ENCODE data around the gene DYDC1. TPM values are rescaled to one million over a fixed set of nuclear protein-coding genes. Genes with fewer than 3 reads are reported as not detected.

Gene DYDC1
- total and polyA plus RNA-seq, 2 experiments from 2014 or later = not detected

- H3K27ac Mint-ChIP-seq = no peak overlapping the region
- H3K79me2 ChIP-seq (replicated peaks; ENCODE audit: insufficient read depth) = peaks cover 4% of the 10 kb centered on the region; the same call in 1 of the 2 replicates
- 0 out of 2 replicates have a peak, but pooled peaks cover 3% of the 10 kb centered on the region for H4K20me1 ChIP-seq (replicated peaks; ENCODE audit: insufficient read depth)
- H3K27ac ChIP-seq (ENCODE audit: low read depth) = no peak overlapping the region
- ATAC-seq (no peak), DNase-seq (ENCODE audit: low spot score) (no peak)
- H3K4me1 ChIP-seq (ENCODE audit: insufficient read depth) = peaks cover 15% of the 10 kb centered on the region; the same call in 1 of the 2 replicates
- no peaks in the 10 kb centered on the region for H3K36me3 ChIP-seq (ENCODE audit: insufficient read depth)
- H3K4me3 Mint-ChIP-seq = no peak overlapping the region
- H3K9me2 ChIP-seq (ENCODE audit: insufficient read depth) = no peaks in the 10 kb centered on the region
- H3K27me3 Mint-ChIP-seq (ENCODE audit: insufficient read depth, low read depth, poor library complexity) = peaks cover 15% of the 10 kb centered on the region
- 0 out of 2 replicates have a peak overlapping the region, but pooled peaks have one; percentile 23 for H2AFZ ChIP-seq
- H3K27me3 ChIP-seq (ENCODE audit: insufficient read depth) = peaks cover 28% of the 10 kb centered on the region
- no peaks in the 10 kb centered on the region for H3K36me3 Mint-ChIP-seq (ENCODE audit: low read depth)
- H3F3A ChIP-seq (replicated peaks; ENCODE audit: low read depth) = 0 out of 2 replicates have a peak, but pooled peaks cover 5% of the 10 kb centered on the region
- H3K4me2 ChIP-seq = no peak overlapping the region
- H3K4me3 ChIP-seq = no peak overlapping the region
- TF ChIP-seq STAT1 (IDR thresholded peaks at IDR 0.05; ENCODE audit: unreplicated experiment) (no peak), EZH2phosphoT487 (IDR thresholded peaks at IDR 0.05; ENCODE audit: unreplicated experiment) (no peak), EZH2 (IDR thresholded peaks at IDR 0.05; ENCODE audit: low read depth, unreplicated experiment) (no peak), JUNB (IDR thresholded peaks at IDR 0.05; ENCODE audit: unreplicated experiment) (no peak), CTCF (conservative IDR thresholded peaks at IDR 0.05; ENCODE audit: low read depth in 2 of 2) (no peak), CREB1 (CRISPR knock-in tag; IDR thresholded peaks at IDR 0.05; ENCODE audit: low read depth) (no peak), ZNF331 (CRISPR knock-in tag; IDR thresholded peaks at IDR 0.05; ENCODE audit: low read depth) (no peak), ZNF114 (CRISPR knock-in tag; IDR thresholded peaks at IDR 0.05) (no peak), NANOG (IDR thresholded peaks at IDR 0.05; ENCODE audit: borderline replicate concordance) (no peak), ETS1 (IDR thresholded peaks at IDR 0.05) (no peak), POLR2AphosphoS5 (IDR thresholded peaks at IDR 0.05; ENCODE audit: low read depth) (no peak)
- TF ChIP-seq, protein P1, sequence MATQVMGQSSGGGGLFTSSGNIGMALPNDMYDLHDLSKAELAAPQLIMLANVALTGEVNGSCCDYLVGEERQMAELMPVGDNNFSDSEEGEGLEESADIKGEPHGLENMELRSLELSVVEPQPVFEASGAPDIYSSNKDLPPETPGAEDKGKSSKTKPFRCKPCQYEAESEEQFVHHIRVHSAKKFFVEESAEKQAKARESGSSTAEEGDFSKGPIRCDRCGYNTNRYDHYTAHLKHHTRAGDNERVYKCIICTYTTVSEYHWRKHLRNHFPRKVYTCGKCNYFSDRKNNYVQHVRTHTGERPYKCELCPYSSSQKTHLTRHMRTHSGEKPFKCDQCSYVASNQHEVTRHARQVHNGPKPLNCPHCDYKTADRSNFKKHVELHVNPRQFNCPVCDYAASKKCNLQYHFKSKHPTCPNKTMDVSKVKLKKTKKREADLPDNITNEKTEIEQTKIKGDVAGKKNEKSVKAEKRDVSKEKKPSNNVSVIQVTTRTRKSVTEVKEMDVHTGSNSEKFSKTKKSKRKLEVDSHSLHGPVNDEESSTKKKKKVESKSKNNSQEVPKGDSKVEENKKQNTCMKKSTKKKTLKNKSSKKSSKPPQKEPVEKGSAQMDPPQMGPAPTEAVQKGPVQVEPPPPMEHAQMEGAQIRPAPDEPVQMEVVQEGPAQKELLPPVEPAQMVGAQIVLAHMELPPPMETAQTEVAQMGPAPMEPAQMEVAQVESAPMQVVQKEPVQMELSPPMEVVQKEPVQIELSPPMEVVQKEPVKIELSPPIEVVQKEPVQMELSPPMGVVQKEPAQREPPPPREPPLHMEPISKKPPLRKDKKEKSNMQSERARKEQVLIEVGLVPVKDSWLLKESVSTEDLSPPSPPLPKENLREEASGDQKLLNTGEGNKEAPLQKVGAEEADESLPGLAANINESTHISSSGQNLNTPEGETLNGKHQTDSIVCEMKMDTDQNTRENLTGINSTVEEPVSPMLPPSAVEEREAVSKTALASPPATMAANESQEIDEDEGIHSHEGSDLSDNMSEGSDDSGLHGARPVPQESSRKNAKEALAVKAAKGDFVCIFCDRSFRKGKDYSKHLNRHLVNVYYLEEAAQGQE (IDR thresholded peaks at IDR 0.05; ENCODE audit: unreplicated experiment) = no peak
- TF ChIP-seq, protein P2, sequence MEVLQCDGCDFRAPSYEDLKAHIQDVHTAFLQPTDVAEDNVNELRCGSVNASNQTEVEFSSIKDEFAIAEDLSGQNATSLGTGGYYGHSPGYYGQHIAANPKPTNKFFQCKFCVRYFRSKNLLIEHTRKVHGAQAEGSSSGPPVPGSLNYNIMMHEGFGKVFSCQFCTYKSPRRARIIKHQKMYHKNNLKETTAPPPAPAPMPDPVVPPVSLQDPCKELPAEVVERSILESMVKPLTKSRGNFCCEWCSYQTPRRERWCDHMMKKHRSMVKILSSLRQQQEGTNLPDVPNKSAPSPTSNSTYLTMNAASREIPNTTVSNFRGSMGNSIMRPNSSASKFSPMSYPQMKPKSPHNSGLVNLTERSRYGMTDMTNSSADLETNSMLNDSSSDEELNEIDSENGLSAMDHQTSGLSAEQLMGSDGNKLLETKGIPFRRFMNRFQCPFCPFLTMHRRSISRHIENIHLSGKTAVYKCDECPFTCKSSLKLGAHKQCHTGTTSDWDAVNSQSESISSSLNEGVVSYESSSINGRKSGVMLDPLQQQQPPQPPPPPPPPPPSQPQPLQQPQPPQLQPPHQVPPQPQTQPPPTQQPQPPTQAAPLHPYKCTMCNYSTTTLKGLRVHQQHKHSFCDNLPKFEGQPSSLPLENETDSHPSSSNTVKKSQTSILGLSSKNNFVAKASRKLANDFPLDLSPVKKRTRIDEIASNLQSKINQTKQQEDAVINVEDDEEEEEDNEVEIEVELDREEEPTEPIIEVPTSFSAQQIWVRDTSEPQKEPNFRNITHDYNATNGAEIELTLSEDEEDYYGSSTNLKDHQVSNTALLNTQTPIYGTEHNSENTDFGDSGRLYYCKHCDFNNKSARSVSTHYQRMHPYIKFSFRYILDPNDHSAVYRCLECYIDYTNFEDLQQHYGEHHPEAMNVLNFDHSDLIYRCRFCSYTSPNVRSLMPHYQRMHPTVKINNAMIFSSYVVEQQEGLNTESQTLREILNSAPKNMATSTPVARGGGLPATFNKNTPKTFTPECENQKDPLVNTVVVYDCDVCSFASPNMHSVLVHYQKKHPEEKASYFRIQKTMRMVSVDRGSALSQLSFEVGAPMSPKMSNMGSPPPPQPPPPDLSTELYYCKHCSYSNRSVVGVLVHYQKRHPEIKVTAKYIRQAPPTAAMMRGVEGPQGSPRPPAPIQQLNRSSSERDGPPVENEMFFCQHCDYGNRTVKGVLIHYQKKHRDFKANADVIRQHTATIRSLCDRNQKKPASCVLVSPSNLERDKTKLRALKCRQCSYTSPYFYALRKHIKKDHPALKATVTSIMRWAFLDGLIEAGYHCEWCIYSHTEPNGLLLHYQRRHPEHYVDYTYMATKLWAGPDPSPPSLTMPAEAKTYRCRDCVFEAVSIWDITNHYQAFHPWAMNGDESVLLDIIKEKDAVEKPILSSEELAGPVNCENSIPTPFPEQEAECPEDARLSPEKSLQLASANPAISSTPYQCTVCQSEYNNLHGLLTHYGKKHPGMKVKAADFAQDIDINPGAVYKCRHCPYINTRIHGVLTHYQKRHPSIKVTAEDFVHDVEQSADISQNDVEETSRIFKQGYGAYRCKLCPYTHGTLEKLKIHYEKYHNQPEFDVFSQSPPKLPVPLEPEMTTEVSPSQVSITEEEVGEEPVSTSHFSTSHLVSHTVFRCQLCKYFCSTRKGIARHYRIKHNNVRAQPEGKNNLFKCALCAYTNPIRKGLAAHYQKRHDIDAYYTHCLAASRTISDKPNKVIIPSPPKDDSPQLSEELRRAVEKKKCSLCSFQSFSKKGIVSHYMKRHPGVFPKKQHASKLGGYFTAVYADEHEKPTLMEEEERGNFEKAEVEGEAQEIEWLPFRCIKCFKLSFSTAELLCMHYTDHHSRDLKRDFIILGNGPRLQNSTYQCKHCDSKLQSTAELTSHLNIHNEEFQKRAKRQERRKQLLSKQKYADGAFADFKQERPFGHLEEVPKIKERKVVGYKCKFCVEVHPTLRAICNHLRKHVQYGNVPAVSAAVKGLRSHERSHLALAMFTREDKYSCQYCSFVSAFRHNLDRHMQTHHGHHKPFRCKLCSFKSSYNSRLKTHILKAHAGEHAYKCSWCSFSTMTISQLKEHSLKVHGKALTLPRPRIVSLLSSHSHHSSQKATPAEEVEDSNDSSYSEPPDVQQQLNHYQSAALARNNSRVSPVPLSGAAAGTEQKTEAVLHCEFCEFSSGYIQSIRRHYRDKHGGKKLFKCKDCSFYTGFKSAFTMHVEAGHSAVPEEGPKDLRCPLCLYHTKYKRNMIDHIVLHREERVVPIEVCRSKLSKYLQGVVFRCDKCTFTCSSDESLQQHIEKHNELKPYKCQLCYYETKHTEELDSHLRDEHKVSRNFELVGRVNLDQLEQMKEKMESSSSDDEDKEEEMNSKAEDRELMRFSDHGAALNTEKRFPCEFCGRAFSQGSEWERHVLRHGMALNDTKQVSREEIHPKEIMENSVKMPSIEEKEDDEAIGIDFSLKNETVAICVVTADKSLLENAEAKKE (CRISPR knock-in tag; IDR thresholded peaks at IDR 0.05) = no peak
- peaks cover 20% of the 10 kb centered on the region for H3K4me1 Mint-ChIP-seq
- no peaks in the 10 kb centered on the region; the same call in 2 of the 3 replicates for H3K9me3 Mint-ChIP-seq
Observed at GRCh38 chr10:80405035-80405434, 48.5 kb upstream of the DYDC1 start.

All from GM23338 (cell line).